NCI-H2227 (cell line): ENCODE data around the gene MBD3L2.
"Not testable (repeated sequence)": the region's sequence is repeated elsewhere in the genome, so short reads cannot be mapped to it uniquely, and the experiment has no call there.

Experiments used
- DNase-seq: peaks from one replicate; lab custom pipeline; 2025; ENCODE audit not compliant: unreplicated experiment; lab: John Stamatoyannopoulos, UW

Gene MBD3L2

GRCh38 chr19:7049021-7049420 lies at the start of gene MBD3L2:
TSS of gene MBD3L2 (plus strand) at chr19:7049321. CDS start at chr19:7049374, 53 bp downstream.
- DNase-seq: not testable (repeated sequence)

GRCh38 chr19:6999933-7000332 lies 49.2 kb upstream of the MBD3L2 start:
- no peak for DNase-seq

GRCh38 chr19:7000333-7000732 lies 48.8 kb upstream of the MBD3L2 start:
- DNase-seq: no peak

- DNase-seq: no peak
Measured at GRCh38 chr19:7000816-7001215, 48.3 kb upstream of the MBD3L2 start.

GRCh38 chr19:7004313-7004931 lies 44.7 kb upstream of the MBD3L2 start:
- DNase-seq: peak; percentile 40

- DNase-seq: no peak
Measured at GRCh38 chr19:7006135-7006704, 42.9 kb upstream of the MBD3L2 start.

GRCh38 chr19:7007859-7008258 lies 41.3 kb upstream of the MBD3L2 start:
- DNase-seq: no peak

- DNase-seq: no peak
Measured at GRCh38 chr19:7010722-7011593, 38.2 kb upstream of the MBD3L2 start.

- no peak for DNase-seq
Measured at GRCh38 chr19:7013678-7014077, 35.4 kb upstream of the MBD3L2 start.

- DNase-seq: no peak
Measured at GRCh38 chr19:7018828-7019227, 30.3 kb upstream of the MBD3L2 start.

GRCh38 chr19:7021331-7021730 lies 27.8 kb upstream of the MBD3L2 start, which contains the start of gene MBD3L2B:
TSS of gene MBD3L2B (minus strand) at chr19:7021431. CDS start at chr19:7021397, 34 bp downstream.
- DNase-seq: not testable (repeated sequence)

- not testable (repeated sequence) for DNase-seq
Measured at GRCh38 chr19:7028790-7029189, 20.3 kb upstream of the MBD3L2 start.

GRCh38 chr19:7030278-7030677 lies 18.8 kb upstream of the MBD3L2 start, which contains the start of gene MBD3L5:
TSS of gene MBD3L5 (plus strand) at chr19:7030578. CDS start at chr19:7030612, 34 bp downstream.
- not testable (repeated sequence) for DNase-seq

GRCh38 chr19:7040079-7040478 lies 9.0 kb upstream of the MBD3L2 start, which contains the start of gene MBD3L4:
TSS of gene MBD3L4 (minus strand) at chr19:7040179. CDS start at chr19:7040144, 35 bp downstream.
- DNase-seq: not testable (repeated sequence)

- DNase-seq: not testable (repeated sequence)
Measured at GRCh38 chr19:7041563-7041962, 7.6 kb upstream of the MBD3L2 start.

- DNase-seq: not testable (repeated sequence)
Measured at GRCh38 chr19:7051421-7051820, 2.3 kb downstream of the MBD3L2 start.

- DNase-seq: not testable (repeated sequence)
Measured at GRCh38 chr19:7052896-7053295, 3.8 kb downstream of the MBD3L2 start.

- DNase-seq: not testable (repeated sequence)
Measured at GRCh38 chr19:7054635-7055368, 5.7 kb downstream of the MBD3L2 start.

- DNase-seq: not testable (repeated sequence)
Measured at GRCh38 chr19:7055679-7056078, 6.6 kb downstream of the MBD3L2 start.

GRCh38 chr19:7056371-7056770 lies 7.2 kb downstream of the MBD3L2 start:
- not testable (repeated sequence) for DNase-seq

GRCh38 chr19:7058576-7058975 lies 9.5 kb downstream of the MBD3L2 start, which contains the start of gene MBD3L3:
TSS of gene MBD3L3 (minus strand) at chr19:7058676. CDS start at chr19:7058605, 71 bp downstream.
- not testable (repeated sequence) for DNase-seq
